Measurements from ENCODE around the gene ZNF235.

GRCh38 chr19:44341794-44342193 is 37.0 kb upstream of the ZNF235 start:
- TF ChIP-seq GATA3 (IDR thresholded peaks at IDR 0.05; ENCODE audit: low read depth, low read length) = no peak
- no peak for TF ChIP-seq GATA2 (IDR thresholded peaks at IDR 0.05; ENCODE audit: low read depth, low read length)

Data from SH-SY5Y (cell line).